Liver (tissue), 9 donors: ENCODE measurements around the gene COL9A3. TPM values are rescaled to one million over a fixed set of nuclear protein-coding genes. Genes with fewer than 3 reads are reported as not detected.
A peak's percentile ranks its signal among the peaks of the same experiment; 100 is the strongest.

Experiments
- DNase-seq: peaks from one replicate; pipeline ENCODE4 v3.0.0-alpha.2; 2017; ENCODE audit warnings: low spot score
- H3K27ac ChIP-seq, 2 donors: one replicate each; pipeline ENCODE4 v1.7.0; 2013; ENCODE audit warnings: inconsistent platforms in 2 of 2, low read length in 2 of 2, control low read depth in 1 of 2, low read depth in 1 of 2, mild to moderate bottlenecking in 1 of 2
- H3K27me3 ChIP-seq, 4 donors: one replicate each; pipeline versions ENCODE4 v1.6.1 to v1.7.0; 2013; ENCODE audit warnings: low read length in 3 of 4, inconsistent platforms in 1 of 4, mild to moderate bottlenecking in 1 of 4, moderate library complexity in 1 of 4; ENCODE audit not compliant: control insufficient read depth in 4 of 4, insufficient read depth in 4 of 4
- H3K36me3 ChIP-seq, 4 donors: one replicate each; pipeline versions ENCODE4 v1.6.1 to v1.7.0; 2013; ENCODE audit warnings: low read length in 3 of 4, mild to moderate bottlenecking in 3 of 4, low read depth in 1 of 4, moderate library complexity in 1 of 4; ENCODE audit not compliant: control insufficient read depth in 4 of 4, insufficient read depth in 3 of 4
- H3K4me1 ChIP-seq, 4 donors: one replicate each; pipeline versions ENCODE4 v1.6.1 to v1.7.0; 2013; ENCODE audit warnings: low read length in 3 of 4, mild to moderate bottlenecking in 3 of 4, moderate library complexity in 1 of 4; ENCODE audit not compliant: control insufficient read depth in 4 of 4, insufficient read depth in 4 of 4
- H3K4me3 ChIP-seq, 3 donors: one replicate each; pipeline versions ENCODE4 v1.6.1 to v1.7.0; 2013; ENCODE audit warnings: low read length in 3 of 3, control low read depth in 1 of 3, low read depth in 1 of 3, mild to moderate bottlenecking in 1 of 3
- H3K9ac ChIP-seq, 2 donors: one replicate each; pipeline ENCODE4 v1.7.0; 2013; ENCODE audit warnings: low read length in 2 of 2, mild to moderate bottlenecking in 2 of 2, moderate library complexity in 2 of 2, control low read depth in 1 of 2, low read depth in 1 of 2
- H3K9me3 ChIP-seq, 4 donors: one replicate each; pipeline versions ENCODE4 v1.6.1 to v1.7.0; 2013; ENCODE audit warnings: low read length in 3 of 4; ENCODE audit not compliant: control insufficient read depth in 4 of 4
- ATF3 ChIP-seq: IDR thresholded peaks from 2 replicates; pipeline ENCODE4 v1.6.1; 2016; ENCODE audit warnings: antibody characterized with exemption
- CTCF ChIP-seq: fragments of 150-350 bp; IDR thresholded peaks from 2 replicates; pipeline ENCODE4 v1.5.1; 2017; ENCODE audit warnings: improper control_type of control experiment, low read depth, low read length; ENCODE audit not compliant: missing input control
- EGR1 ChIP-seq, 2 donors: IDR thresholded peaks; 2 replicates each; pipeline ENCODE4 v1.6.1; 2016 to 2018; ENCODE audit warnings: antibody characterized with exemption in 2 of 2, low read depth in 2 of 2
- FOXA1 ChIP-seq: IDR thresholded peaks from 2 replicates; pipeline ENCODE4 v1.6.1; 2016; ENCODE audit warnings: antibody characterized with exemption
- FOXA2 ChIP-seq: IDR thresholded peaks from 2 replicates; pipeline ENCODE4 v1.6.1; 2016; ENCODE audit warnings: antibody characterized with exemption
- GABPA ChIP-seq, 2 donors: IDR thresholded peaks in 1 of 2; conservative IDR thresholded peaks in 1 of 2; 2 replicates each; pipeline ENCODE4 v1.6.1; 2016; ENCODE audit warnings: antibody characterized with exemption in 2 of 2, mild to moderate bottlenecking in 1 of 2, moderate library complexity in 1 of 2
- HNF4A ChIP-seq, 2 donors: conservative IDR thresholded peaks; 2 replicates each; pipeline ENCODE4 v1.6.1; 2016; ENCODE audit warnings: antibody characterized with exemption in 2 of 2, mild to moderate bottlenecking in 2 of 2
- HNF4G ChIP-seq: IDR thresholded peaks from 2 replicates; pipeline ENCODE4 v1.6.1; 2016; ENCODE audit warnings: antibody characterized with exemption
- JUND ChIP-seq, 2 donors: IDR thresholded peaks; 2 replicates each; pipeline ENCODE4 v1.6.1; 2016; ENCODE audit warnings: antibody characterized with exemption in 2 of 2
- MAX ChIP-seq: IDR thresholded peaks from 2 replicates; pipeline ENCODE4 v1.6.1; 2016; ENCODE audit warnings: antibody characterized with exemption
- NR2F2 ChIP-seq: IDR thresholded peaks from 2 replicates; pipeline ENCODE4 v1.6.1; 2016; ENCODE audit warnings: antibody characterized with exemption
- RAD21 ChIP-seq, 2 donors: IDR thresholded peaks; 2 replicates each; pipeline ENCODE4 v1.6.1; 2016; ENCODE audit warnings: antibody characterized with exemption in 2 of 2, mild to moderate bottlenecking in 2 of 2
- REST ChIP-seq: IDR thresholded peaks from 2 replicates; pipeline ENCODE4 v1.6.1; 2016; ENCODE audit warnings: antibody characterized with exemption, mild to moderate bottlenecking
- RXRA ChIP-seq, 2 donors: IDR thresholded peaks; 2 replicates each; pipeline ENCODE4 v1.6.1; 2017 to 2018; ENCODE audit warnings: antibody characterized with exemption in 2 of 2, mild to moderate bottlenecking in 1 of 2
- SP1 ChIP-seq: IDR thresholded peaks from 2 replicates; pipeline ENCODE4 v1.6.1; 2018; ENCODE audit warnings: antibody characterized with exemption, mild to moderate bottlenecking
- TAF1 ChIP-seq: conservative IDR thresholded peaks from 2 replicates; pipeline ENCODE4 v1.6.1; 2016; ENCODE audit warnings: antibody characterized with exemption, mild to moderate bottlenecking
- YY1 ChIP-seq: IDR thresholded peaks from 2 replicates; pipeline ENCODE4 v1.6.1; 2016; ENCODE audit warnings: antibody characterized with exemption, mild to moderate bottlenecking
- ZBTB33 ChIP-seq: IDR thresholded peaks from 2 replicates; pipeline ENCODE4 v1.6.1; 2016; ENCODE audit warnings: antibody characterized with exemption
- WGBS: extraction: QIAGEN DNeasy Blood & Tissue Kit; methylation state at CpG from one replicate; pipeline ENCODE4 v1.1.7; 2013; 5-methylcytosine and 5-hydroxymethylcytosine counted together
- polyA plus RNA-seq, 2 donors: library from polyadenylated mRNA; stranded (reverse) in 1 of 2; unstranded in 1 of 2; fragments of 200-250 nt in 1 of 2; fragments of >200 nt in 1 of 2; fragmentation: Nextera tagmentation in 1 of 2; extraction: Ambion mirVana in 1 of 2; gene quantifications; one replicate each; pipeline versions ENCODE4 v1.2.1 to v1.2.3, GENCODE V29; 2013 to 2015
- total RNA-seq, 2 donors: library from RNA; depleted of rRNA; stranded (reverse); fragments of >200 nt; gene quantifications; one replicate each; pipeline ENCODE4 v1.2.3, GENCODE V29; 2014
- donor health status: healthy.
- donor health status: healthy.
- donor health status: healthy.
- donor health status: healthy.
- donor health status: healthy.

COL9A3 gene
- total and polyA plus RNA-seq, 4 donors: 0.92 to 2.0 (median 1.1) TPM

GRCh38 chr20:62837790-62838127 is 20.9 kb downstream of the COL9A3 start:
- DNase-seq: no peak

GRCh38 chr20:62838128-62838891 is 21.5 kb downstream of the COL9A3 start:
- WGBS: 59% methylated on average over 27 of the region's 27 CpGs
- no peak for DNase-seq
- H3K27ac ChIP-seq: peak overlapping the region; percentile 71 to 74

More at GRCh38 chr20:62837790-62838127, 20.9 kb downstream of the COL9A3 start:
- Histone ChIP-seq H3K4me1 (peaks cover 4 to 23% (median 12%) of the 10 kb centered on the region in 4 donors), H3K4me3 (no peak overlapping the region), H3K27me3 (no peaks in the 10 kb centered on the region), H3K9me3 (no peaks in the 10 kb centered on the region), H3K9ac (no peak overlapping the region), H3K36me3 (peaks cover 0 to 3% (median 0%) of the 10 kb centered on the region in 4 donors), H3K27ac (peak overlapping the region; percentile 71 to 74)
- TF ChIP-seq NR2F2 (no peak), JUND (IDR thresholded peaks at IDR 0.05) (peak in 1 of 2 donors; percentile 18), ATF3 (peak; percentile 39), GABPA (IDR thresholded peaks at IDR 0.05 in 1 of 2, conservative IDR thresholded peaks at IDR 0.05 in 1 of 2) (no peak), YY1 (no peak), HNF4A (conservative IDR thresholded peaks at IDR 0.05) (no peak)
- WGBS: 58% methylated on average over 8 of the region's 8 CpGs

More at GRCh38 chr20:62838128-62838891, 21.5 kb downstream of the COL9A3 start:
- Histone ChIP-seq H3K36me3 (peaks cover 0 to 3% (median 0%) of the 10 kb centered on the region in 4 donors), H3K9ac (no peak overlapping the region), H3K27me3 (no peaks in the 10 kb centered on the region), H3K9me3 (no peaks in the 10 kb centered on the region), H3K4me3 (no peak overlapping the region), H3K4me1 (peaks cover 0 to 18% (median 9%) of the 10 kb centered on the region in 4 donors)
- TF ChIP-seq JUND (IDR thresholded peaks at IDR 0.05): peak in 1 of 2 donors; percentile 80
- no peak for TF ChIP-seq FOXA1
- TF ChIP-seq FOXA2: no peak
- peak; percentile 52 for TF ChIP-seq YY1
- no peak for TF ChIP-seq TAF1
- TF ChIP-seq EGR1 (IDR thresholded peaks at IDR 0.05; ENCODE audit: low read depth in 2 of 2): peak in 1 of 2 donors; percentile 33
- peak; percentile 86 to 89 for TF ChIP-seq RXRA (IDR thresholded peaks at IDR 0.05)
- TF ChIP-seq NR2F2: peak; percentile 36
- peak; percentile 28 for TF ChIP-seq ZBTB33
- TF ChIP-seq REST: peak; percentile 68
- TF ChIP-seq GABPA (IDR thresholded peaks at IDR 0.05 in 1 of 2, conservative IDR thresholded peaks at IDR 0.05 in 1 of 2): no peak
- TF ChIP-seq SP1: peak; percentile 93
- no peak for TF ChIP-seq CTCF
- TF ChIP-seq HNF4G: peak; percentile 27
- peak; percentile 83 to 85 for TF ChIP-seq HNF4A (conservative IDR thresholded peaks at IDR 0.05)
- TF ChIP-seq MAX: peak; percentile 28
- TF ChIP-seq RAD21 (IDR thresholded peaks at IDR 0.05): peak; percentile 22 to 48
- peak; percentile 24 for TF ChIP-seq ATF3
